Tibial nerve (tissue), 3 donors: ENCODE measurements around the gene BAAT.

ENCODE experiments used
- EP300 ChIP-seq, 2 donors: sonication (generic); formaldehyde crosslinking; IDR thresholded peaks; one replicate each; pipeline ENCODE4 v1.6.1; 2017; ENCODE audit warnings: antibody characterized with exemption in 2 of 2, mild to moderate bottlenecking in 1 of 2
- POLR2A ChIP-seq, 2 donors: fragments of 450-650 bp; IDR thresholded peaks; one replicate each; pipeline ENCODE4 v1.6.1; 2017; ENCODE audit warnings: antibody characterized with exemption in 2 of 2, mild to moderate bottlenecking in 2 of 2, moderate library complexity in 2 of 2

DNA sequence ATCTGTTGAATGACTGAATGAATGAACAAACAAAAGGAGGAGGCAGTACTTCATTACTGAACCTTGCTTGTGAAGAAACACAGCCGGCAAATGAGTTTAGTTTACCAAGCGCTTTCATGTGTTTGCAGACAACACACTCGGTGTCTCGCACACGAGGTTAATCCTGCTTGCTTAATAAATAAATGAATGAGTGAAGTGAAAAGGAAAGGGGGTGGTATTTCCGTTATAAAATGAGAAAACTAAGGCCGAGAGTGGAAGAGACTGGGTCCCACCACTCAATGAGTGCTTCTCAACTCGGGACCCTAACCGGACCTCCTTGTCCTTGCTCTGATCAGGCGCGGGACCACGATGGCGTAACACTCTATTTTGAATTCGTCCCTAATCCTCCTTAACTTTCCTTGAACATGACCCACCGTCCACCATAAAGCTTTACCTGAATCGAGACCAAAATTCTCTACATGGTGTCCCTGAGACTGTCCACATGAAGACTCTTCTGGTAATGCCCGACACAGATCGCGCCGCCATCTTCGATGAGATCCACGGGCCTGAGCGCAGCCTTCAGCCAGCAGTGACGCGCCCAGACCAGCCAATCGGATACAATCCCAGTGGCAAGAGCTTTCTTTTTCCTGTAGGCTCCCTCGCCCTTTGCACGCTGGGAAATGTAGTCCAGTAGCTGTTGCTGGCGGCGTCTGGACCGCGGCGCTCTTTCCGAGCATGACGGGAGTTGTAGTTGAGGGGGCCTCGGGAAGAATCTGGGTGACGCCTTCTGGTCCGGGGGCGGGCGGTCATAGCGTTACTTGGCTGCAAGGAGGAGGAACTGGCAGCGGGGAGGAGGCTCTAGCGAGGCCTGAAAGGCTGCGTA is 13.5 kb upstream of the BAAT start, which contains the start of the genes MRPL50 and ZNF189:
- TF ChIP-seq POLR2A (IDR thresholded peaks at IDR 0.05) (peak; percentile 62 to 92), EP300 (IDR thresholded peaks at IDR 0.05) (peak; percentile 83 to 98)
